Activated CD4-positive, alpha-beta memory T cell treated with anti-CD3 and anti-CD28 coated beads, Interleukin-2, amount 10 ng/mL, durations not matched to agents 7 days and 5 days (primary cell): ENCODE measurements around the gene DTWD2. TPM values are rescaled to one million over a fixed set of nuclear protein-coding genes. Genes with fewer than 3 reads are reported as not detected.
"Not testable (repeated sequence)": the region's sequence is repeated elsewhere in the genome, so short reads cannot be mapped to it uniquely, and the experiment has no call there.

ENCODE experiments used
- CTCF ChIA-PET: fragments of 350-600 bp; sonication (Branson Sonifier 250); formaldehyde crosslinking; loops from one replicate; lab custom pipeline; 2021; ENCODE audit warnings: antibody characterized with exemption, inconsistent platforms; lab: Charles Lee
- POLR2A ChIA-PET: fragments of 350-600 bp; sonication (Branson Sonifier 250); formaldehyde crosslinking; loops from one replicate; lab custom pipeline; 2021; ENCODE audit warnings: antibody characterized with exemption; lab: Charles Lee
- DNase-seq: peaks from one replicate; pipeline ENCODE4 v3.0.0-alpha.2; 2020
- H3K27ac Mint-ChIP-seq: one replicate; pipeline ENCODE4 v1.8.0; 2021; ENCODE audit warnings: mild to moderate bottlenecking, mixed read lengths
- H3K27me3 Mint-ChIP-seq: one replicate; pipeline ENCODE4 v1.8.0; 2021; ENCODE audit warnings: mixed read lengths
- H3K36me3 Mint-ChIP-seq: one replicate; pipeline ENCODE4 v1.8.0; 2021; ENCODE audit warnings: low read depth, mixed read lengths
- H3K4me1 Mint-ChIP-seq: one replicate; pipeline ENCODE4 v1.8.0; 2021; ENCODE audit warnings: mixed read lengths
- H3K4me3 Mint-ChIP-seq: one replicate; pipeline ENCODE4 v1.8.0; 2021; ENCODE audit warnings: mild to moderate bottlenecking, mixed read lengths
- H3K9me3 Mint-ChIP-seq: one replicate; pipeline ENCODE4 v1.8.0; 2021; ENCODE audit warnings: mixed read lengths
- total RNA-seq, 2 experiments: library from RNA; stranded (reverse); gene quantifications; one replicate each; pipeline ENCODE4 v1.2.3, GENCODE V29; 2021

The DTWD2 gene
- total RNA-seq, 2 experiments from 2014 or later = 1.3 to 1.6 TPM

DNA sequence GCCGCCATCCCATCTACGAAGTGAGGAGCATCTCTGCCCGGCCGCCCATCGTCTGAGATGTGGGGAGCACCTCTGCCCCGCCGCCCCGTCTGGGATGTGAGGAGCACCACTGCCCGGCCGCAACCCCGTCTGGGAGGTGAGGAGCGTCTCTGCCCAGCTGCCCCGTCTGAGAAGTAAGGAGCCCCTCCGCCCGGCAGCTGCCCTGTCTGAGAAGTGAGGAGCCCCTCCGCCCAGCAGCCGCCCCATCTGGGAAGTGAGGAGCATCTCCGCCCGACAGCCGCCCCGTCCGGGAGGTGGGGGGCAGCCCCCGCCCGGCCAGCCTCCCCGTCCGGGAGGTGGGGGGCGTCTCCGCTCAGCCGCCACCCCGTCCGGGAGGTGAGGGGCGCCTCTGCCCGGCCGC is 23.4 kb downstream of the DTWD2 start:
- H3K27me3 Mint-ChIP-seq, H3K4me1 Mint-ChIP-seq, DNase-seq, H3K9me3 Mint-ChIP-seq, H3K27ac Mint-ChIP-seq, H3K4me3 Mint-ChIP-seq, CTCF ChIA-PET, H3K36me3 Mint-ChIP-seq, POLR2A ChIA-PET: not testable (repeated sequence)

DNA sequence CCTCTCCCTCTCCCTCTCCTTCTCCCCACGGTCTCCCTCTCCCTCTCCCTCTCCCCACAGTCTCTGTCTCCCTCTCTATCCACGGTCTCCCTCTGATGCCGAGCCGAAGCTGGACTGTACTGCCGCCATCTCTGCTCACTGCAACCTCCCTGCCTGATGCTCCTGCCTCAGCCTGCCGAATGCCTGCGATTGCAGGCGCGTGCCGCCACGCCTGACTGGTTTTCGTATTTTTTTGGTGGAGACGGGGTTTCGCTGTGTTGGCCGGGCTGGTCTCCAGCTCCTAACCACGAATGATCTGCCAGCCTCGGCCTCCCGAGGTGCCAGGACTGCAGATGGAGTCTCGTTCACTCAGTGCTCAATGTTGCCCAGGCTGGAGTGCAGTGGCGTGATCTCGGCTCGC is 24.0 kb downstream of the DTWD2 start:
- H3K27ac Mint-ChIP-seq, H3K4me3 Mint-ChIP-seq: not testable (repeated sequence)

DNA sequence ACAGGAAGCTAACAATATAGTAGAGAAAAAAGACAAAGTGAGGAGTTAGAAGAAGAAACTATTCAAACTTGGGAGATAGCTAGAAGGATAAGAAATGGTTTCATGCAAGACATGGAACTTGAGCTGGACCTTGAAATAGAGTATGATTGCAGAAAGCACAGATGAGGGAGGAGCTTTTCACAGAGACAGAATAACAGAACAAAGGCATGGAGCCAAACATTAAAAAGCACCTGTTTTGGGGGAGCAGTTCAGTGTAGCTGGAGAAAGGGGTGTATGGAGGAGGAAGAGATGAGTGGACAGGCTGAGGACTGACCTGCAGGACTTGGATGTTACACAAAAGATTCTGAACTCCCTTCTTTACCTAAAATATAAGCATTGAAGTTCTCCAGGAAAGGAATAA is 25.2 kb downstream of the DTWD2 start:
- Mint-ChIP-seq H3K4me3 (no peak overlapping the region), H3K27ac (no peak overlapping the region), H3K4me1 (no peaks in the 10 kb centered on the region), H3K9me3 (no peaks in the 10 kb centered on the region), H3K36me3 (no peaks in the 10 kb centered on the region), H3K27me3 (no peaks in the 10 kb centered on the region)
- no peak for DNase-seq
- ChIA-PET POLR2A (no interaction called here), CTCF (no interaction called here)

More for the DNA sequence above, 24.0 kb downstream of the DTWD2 start:
- H3K9me3 Mint-ChIP-seq, DNase-seq, CTCF ChIA-PET, POLR2A ChIA-PET, H3K36me3 Mint-ChIP-seq, H3K27me3 Mint-ChIP-seq, H3K4me1 Mint-ChIP-seq: not testable (repeated sequence)

DNA sequence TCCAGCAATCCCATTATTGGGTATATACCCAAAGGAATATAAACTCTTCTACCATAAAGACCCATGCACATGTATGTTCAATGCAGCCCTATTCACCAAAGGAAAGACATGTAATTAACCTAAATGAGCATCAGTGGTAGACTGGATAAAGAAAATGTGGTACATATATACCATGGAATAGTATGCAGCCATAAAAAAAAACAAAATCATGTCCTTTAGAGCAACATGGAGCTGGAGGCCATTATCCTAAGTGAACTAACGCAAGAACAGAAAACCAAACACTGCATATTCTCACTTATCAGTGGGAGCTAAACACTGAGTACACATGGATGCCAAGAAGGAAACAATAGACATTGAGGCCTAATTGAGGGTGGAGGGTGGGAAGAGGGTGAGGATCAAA is 27.8 kb downstream of the DTWD2 start:
- Mint-ChIP-seq H3K27me3 (no peaks in the 10 kb centered on the region), H3K4me1 (no peaks in the 10 kb centered on the region), H3K27ac (no peak overlapping the region), H3K9me3 (no peaks in the 10 kb centered on the region), H3K36me3 (no peaks in the 10 kb centered on the region), H3K4me3 (no peak overlapping the region)
- ChIA-PET POLR2A (no interaction called here), CTCF (interaction anchor here (0.6 to 0.9 kb wide), 2 partner anchors 23 to 879 kb away, joined by 3 read pairs; no protein-coding TSS in a partner anchor)
- no peak for DNase-seq

- no peaks in the 10 kb centered on the region for H3K4me1 Mint-ChIP-seq
- no peak for DNase-seq
- no peaks in the 10 kb centered on the region for H3K27me3 Mint-ChIP-seq
- H3K36me3 Mint-ChIP-seq = no peaks in the 10 kb centered on the region
- ChIA-PET POLR2A (no interaction called here), CTCF (interaction anchor here (2.2 kb wide), 1 partner anchor 32 kb away, joined by 10 read pairs; the partner anchor contains the start of gene DTWD2)
- no peak overlapping the region for H3K4me3 Mint-ChIP-seq
- no peaks in the 10 kb centered on the region for H3K9me3 Mint-ChIP-seq
- H3K27ac Mint-ChIP-seq = no peak overlapping the region
Observed at GRCh38 chr5:118956727-118957126, 31.6 kb downstream of the DTWD2 start.

GRCh38 chr5:118953652-118954005 is 34.7 kb downstream of the DTWD2 start:
- no peak for DNase-seq
- ChIA-PET CTCF (no interaction called here), POLR2A (no interaction called here)
- Mint-ChIP-seq H3K27ac (no peak overlapping the region), H3K9me3 (no peaks in the 10 kb centered on the region), H3K4me1 (no peaks in the 10 kb centered on the region), H3K4me3 (no peak overlapping the region), H3K27me3 (no peaks in the 10 kb centered on the region), H3K36me3 (no peaks in the 10 kb centered on the region)

- no peaks in the 10 kb centered on the region for H3K9me3 Mint-ChIP-seq
- POLR2A ChIA-PET = no interaction called here
- H3K36me3 Mint-ChIP-seq = no peaks in the 10 kb centered on the region
- DNase-seq = no peak
- H3K4me3 Mint-ChIP-seq = no peak overlapping the region
- H3K27ac Mint-ChIP-seq = no peak overlapping the region
- CTCF ChIA-PET = no interaction called here
- H3K4me1 Mint-ChIP-seq = no peaks in the 10 kb centered on the region
- H3K27me3 Mint-ChIP-seq = no peaks in the 10 kb centered on the region
Observed at GRCh38 chr5:118952992-118953651, 35.2 kb downstream of the DTWD2 start.

DNA sequence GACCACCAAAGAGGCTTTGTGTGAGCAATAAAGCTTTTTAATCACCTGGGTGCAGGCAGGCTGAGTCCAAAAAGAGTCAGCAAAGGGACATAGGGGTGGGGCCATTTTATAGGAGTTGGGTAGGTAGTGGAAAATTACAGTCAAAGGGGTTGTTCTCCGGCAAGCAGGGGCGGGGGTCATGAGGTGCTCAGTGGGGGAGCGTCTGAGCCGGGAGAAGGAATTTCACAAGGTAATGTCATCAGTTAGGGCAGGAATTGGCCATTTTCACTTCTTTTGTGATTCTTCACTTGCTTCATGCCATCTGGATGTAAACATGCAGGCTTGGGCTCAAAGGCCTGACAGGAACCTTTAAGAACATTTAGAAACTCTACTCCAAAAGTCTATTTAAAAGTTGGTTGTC is 36.0 kb downstream of the DTWD2 start:
- POLR2A ChIA-PET, H3K27ac Mint-ChIP-seq, H3K27me3 Mint-ChIP-seq, CTCF ChIA-PET, H3K36me3 Mint-ChIP-seq, DNase-seq, H3K4me1 Mint-ChIP-seq, H3K4me3 Mint-ChIP-seq, H3K9me3 Mint-ChIP-seq: not testable (repeated sequence)

GRCh38 chr5:118950354-118950753 is 38.0 kb downstream of the DTWD2 start:
- CTCF ChIA-PET, H3K36me3 Mint-ChIP-seq, POLR2A ChIA-PET, H3K27ac Mint-ChIP-seq, H3K4me1 Mint-ChIP-seq, H3K9me3 Mint-ChIP-seq, H3K27me3 Mint-ChIP-seq, H3K4me3 Mint-ChIP-seq, DNase-seq: not testable (repeated sequence)

DNA sequence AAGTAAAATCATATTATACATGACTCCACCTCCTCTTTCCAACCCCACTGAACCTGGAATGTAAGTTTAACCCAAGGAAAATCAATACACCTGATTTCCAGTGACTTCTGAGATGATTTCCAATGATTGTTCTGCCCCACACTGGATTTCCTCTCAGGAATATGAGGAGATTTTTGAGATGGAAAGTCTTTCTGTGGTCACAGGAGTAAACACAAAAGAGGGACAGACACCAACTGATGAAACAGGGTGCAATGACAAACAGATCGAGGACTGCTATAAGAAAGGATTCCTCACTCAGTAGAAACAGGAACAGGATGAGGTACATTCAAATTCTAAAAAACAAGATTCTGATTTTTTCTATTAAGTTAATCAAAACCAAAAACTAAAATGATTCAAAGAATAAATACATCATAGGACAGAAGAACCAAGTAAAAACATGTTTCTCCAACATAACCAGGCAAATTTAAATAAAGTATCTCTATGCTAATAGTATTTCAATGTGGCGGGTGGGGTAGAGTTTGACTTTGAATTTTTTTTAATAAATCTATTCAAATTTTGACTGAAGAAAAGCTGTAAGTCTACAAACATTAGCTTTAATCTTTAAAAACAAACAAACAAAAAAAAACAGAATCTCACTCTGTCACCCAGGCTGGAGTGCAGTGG is 42.1 kb downstream of the DTWD2 start:
- DNase-seq = no peak
- Mint-ChIP-seq H3K27me3 (no peaks in the 10 kb centered on the region), H3K4me1 (no peaks in the 10 kb centered on the region), H3K36me3 (no peaks in the 10 kb centered on the region), H3K9me3 (no peaks in the 10 kb centered on the region), H3K4me3 (no peak overlapping the region), H3K27ac (no peak overlapping the region)
- ChIA-PET POLR2A (no interaction called here), CTCF (no interaction called here)

DNA sequence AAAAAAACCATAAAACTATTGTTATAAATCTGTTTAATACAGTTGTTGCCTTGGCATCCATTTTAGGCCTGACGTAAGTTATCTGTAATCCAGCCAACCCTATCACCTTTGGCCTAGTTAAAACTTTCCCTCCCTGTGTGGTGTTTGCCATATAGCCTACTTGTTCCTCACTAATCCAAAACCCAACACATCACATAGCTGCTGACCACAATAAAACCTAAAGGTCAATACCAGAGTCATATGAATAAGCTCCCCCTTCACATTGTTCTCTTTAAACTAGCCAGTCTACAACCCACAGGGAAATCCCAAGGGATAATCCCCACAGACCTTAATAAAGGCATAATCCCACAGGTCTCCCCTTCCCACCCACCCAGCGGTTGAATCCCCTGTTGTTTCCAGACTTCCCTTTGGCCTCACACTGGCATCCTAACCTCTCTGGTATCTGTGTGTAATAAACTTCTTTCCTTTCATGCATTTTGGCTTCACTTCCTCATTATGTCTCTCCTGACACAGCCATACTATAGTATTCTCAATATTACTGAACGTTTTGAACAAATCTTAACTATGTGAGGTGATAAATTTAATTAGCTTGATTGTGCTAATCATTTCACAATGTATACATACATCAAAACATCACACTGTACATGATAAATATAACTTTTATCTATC is 50.8 kb downstream of the DTWD2 start:
- no peaks in the 10 kb centered on the region for H3K9me3 Mint-ChIP-seq
- no peak overlapping the region for H3K4me3 Mint-ChIP-seq
- ChIA-PET CTCF (no interaction called here), POLR2A (no interaction called here)
- H3K27ac Mint-ChIP-seq = no peak overlapping the region
- DNase-seq = no peak
- no peaks in the 10 kb centered on the region for H3K36me3 Mint-ChIP-seq
- H3K4me1 Mint-ChIP-seq = no peaks in the 10 kb centered on the region
- H3K27me3 Mint-ChIP-seq = no peaks in the 10 kb centered on the region

GRCh38 chr5:118933703-118934102 is 54.6 kb downstream of the DTWD2 start:
- Mint-ChIP-seq H3K9me3 (no peaks in the 10 kb centered on the region), H3K36me3 (no peaks in the 10 kb centered on the region), H3K4me1 (no peaks in the 10 kb centered on the region), H3K4me3 (no peak overlapping the region), H3K27ac (no peak overlapping the region), H3K27me3 (no peaks in the 10 kb centered on the region)
- ChIA-PET CTCF (no interaction called here), POLR2A (no interaction called here)
- no peak for DNase-seq

DNA sequence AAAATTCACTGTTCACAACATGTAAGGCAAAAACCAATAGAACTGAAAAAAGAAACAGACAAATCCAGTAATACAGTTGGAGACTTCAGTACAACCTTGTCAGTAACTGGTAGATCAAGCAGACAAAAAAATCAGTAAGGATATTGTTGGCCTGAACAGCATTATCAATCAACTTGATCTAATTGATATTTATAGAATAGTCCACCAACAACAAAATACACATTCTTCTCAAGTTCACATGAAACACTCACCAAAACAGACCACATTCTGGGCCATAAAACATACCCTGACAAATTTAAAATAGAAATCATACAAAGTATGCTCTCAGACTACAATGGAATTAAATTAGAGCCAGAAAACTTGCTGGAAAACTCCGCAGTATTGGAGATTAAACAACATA is 56.8 kb downstream of the DTWD2 start:
- H3K9me3 Mint-ChIP-seq = no peaks in the 10 kb centered on the region
- POLR2A ChIA-PET = no interaction called here
- no peaks in the 10 kb centered on the region for H3K36me3 Mint-ChIP-seq
- CTCF ChIA-PET = no interaction called here
- no peak overlapping the region for H3K4me3 Mint-ChIP-seq
- H3K27me3 Mint-ChIP-seq = no peaks in the 10 kb centered on the region
- no peak overlapping the region for H3K27ac Mint-ChIP-seq
- H3K4me1 Mint-ChIP-seq = no peaks in the 10 kb centered on the region
- DNase-seq = no peak

DNA sequence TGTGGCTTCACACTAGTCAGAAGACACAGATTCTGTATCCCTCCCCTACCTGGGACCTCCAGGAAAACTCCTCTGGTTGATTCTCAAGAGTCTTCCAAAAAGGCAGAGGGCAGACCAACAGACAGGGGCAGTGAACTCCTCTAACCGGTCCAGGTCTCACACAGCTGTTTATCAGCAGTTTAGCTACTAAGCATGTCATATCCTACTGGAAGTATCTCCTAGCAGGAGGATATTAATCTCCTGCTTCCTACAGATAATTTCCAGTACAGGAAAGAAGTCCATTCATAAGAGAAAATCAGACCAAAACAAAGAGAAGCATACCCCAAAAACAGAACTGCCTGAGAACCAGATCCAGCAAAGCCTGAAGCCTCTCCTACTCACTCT is 64.3 kb downstream of the DTWD2 start:
- DNase-seq = no peak
- POLR2A ChIA-PET = no interaction called here
- CTCF ChIA-PET = no interaction called here
- Mint-ChIP-seq H3K27ac (no peak overlapping the region), H3K27me3 (no peaks in the 10 kb centered on the region), H3K4me1 (no peaks in the 10 kb centered on the region), H3K36me3 (no peaks in the 10 kb centered on the region), H3K4me3 (no peak overlapping the region), H3K9me3 (no peaks in the 10 kb centered on the region)
